K562 (cell line): ENCODE measurements around the gene CAPN2. TPM values are rescaled to one million over a fixed set of nuclear protein-coding genes. Genes with fewer than 3 reads are reported as not detected.

Experiments used
- BCOR ChIP-seq: fragments of 450-650 bp; IDR thresholded peaks from 2 replicates; pipeline ENCODE4 v1.6.1; 2016
- BMI1 ChIP-seq: fragments of 150-350 bp; IDR thresholded peaks from 2 replicates; pipeline ENCODE4 v1.6.1; 2014; ENCODE audit warnings: low read length
- BRD9 ChIP-seq: fragments of 450-650 bp; IDR thresholded peaks from 2 replicates; pipeline ENCODE4 v1.6.1; 2018; ENCODE audit warnings: low read depth; ENCODE audit not compliant: partially characterized antibody
- HNRNPH1 ChIP-seq: fragments of 200-400 bp; formaldehyde crosslinking; optimal IDR thresholded peaks from 2 replicates; pipeline ENCODE3; 2017; ENCODE audit warnings: low read depth, mild to moderate bottlenecking, low read length, moderate library complexity
- IFI16 ChIP-seq: fragments of 250-450 bp; sonication (Bioruptor Pico); IDR thresholded peaks from 2 replicates; pipeline ENCODE4 v2.1.2; 2022; ENCODE audit warnings: mild to moderate bottlenecking, inconsistent platforms
- IRF2 ChIP-seq: sonication (generic); formaldehyde crosslinking; IDR thresholded peaks from 2 replicates; pipeline ENCODE4 v1.8.1; 2022; ENCODE audit warnings: mild to moderate bottlenecking, missing genetic modification reagents
- RBFOX2 ChIP-seq: fragments of 200-400 bp; formaldehyde crosslinking; IDR thresholded peaks from 2 replicates; pipeline ENCODE4 v1.6.1; 2017; ENCODE audit warnings: low read depth, mild to moderate bottlenecking, low read length, moderate library complexity
- ZKSCAN1 ChIP-seq: fragments of 150-350 bp; IDR thresholded peaks from 2 replicates; pipeline ENCODE4 v1.6.1; 2016; ENCODE audit warnings: low read depth, low read length
- ZNF143 ChIP-seq: sonication (generic); formaldehyde crosslinking; IDR thresholded peaks from 2 replicates; pipeline ENCODE4 v1.9.0; 2022; ENCODE audit warnings: mild to moderate bottlenecking, missing genetic modification reagents
- ZNF232 ChIP-seq: sonication (generic); formaldehyde crosslinking; IDR thresholded peaks from 2 replicates; pipeline ENCODE4 v1.8.0; 2022; ENCODE audit warnings: mild to moderate bottlenecking, missing genetic modification reagents
- ZNF347 ChIP-seq: fragments of 450-650 bp; formaldehyde crosslinking; IDR thresholded peaks from 2 replicates; pipeline ENCODE4 v1.4.0; 2020; ENCODE audit warnings: low read depth, mild to moderate bottlenecking, moderate library complexity
- polyA plus RNA-seq, 8 experiments: library from polyadenylated mRNA; depleted of rRNA in 4 of 8; stranded (reverse) in 5 of 8; unstranded in 3 of 8; fragments of >200 nt; fragmentation: Nextera tagmentation in 2 of 8; fragmentation: Illumina TruSeq in 1 of 8; extraction: Ambion mirVana in 2 of 8; extraction: Trizol in 1 of 8; gene quantifications; 2 replicates each; pipeline versions ENCODE4 v1.2.1 to v1.2.3, GENCODE V29; 2011 to 2014; ENCODE audit warnings: inconsistent platforms in 1 of 8, missing spikeins in 1 of 8
- total RNA-seq, 7 experiments: library from RNA; depleted of rRNA in 6 of 7; stranded (reverse); fragments of >200 nt in 6 of 7; fragmentation: Illumina TruSeq in 2 of 7; extraction: Trizol in 2 of 7; gene quantifications; 2 replicates each; pipeline versions ENCODE4 v1.2.1 to v1.2.3, GENCODE V29; 2011 to 2021; ENCODE audit warnings: low replicate concordance in 1 of 7
- TF ChIP-seq, protein P1 (sequence below): sonication (generic); formaldehyde crosslinking; IDR thresholded peaks from 2 replicates; pipeline ENCODE4 v1.8.1; 2023; ENCODE audit warnings: missing genetic modification reagents, mild to moderate bottlenecking, borderline replicate concordance
- TF ChIP-seq, protein P2 (sequence below), 2 experiments: fragments of 450-650 bp; IDR thresholded peaks; 2 replicates each; pipeline ENCODE4 v1.6.1; 2018; ENCODE audit warnings: mild to moderate bottlenecking in 2 of 2, low read depth in 1 of 2; ENCODE audit not compliant: partially characterized antibody in 2 of 2
- TF ChIP-seq, protein P3 (sequence below): fragments of 450-650 bp; conservative IDR thresholded peaks from 2 replicates; pipeline ENCODE4 v1.6.1; 2016; ENCODE audit warnings: missing genetic modification characterization, low read depth, mild to moderate bottlenecking, missing compliant biosample characterization, moderate library complexity

CAPN2 gene
- total and polyA plus RNA-seq, 9 of the 15 experiments (the other 6 are each of a cell fraction or from before 2014, with no cell fraction given) = 24.6 to 157 (median 101) TPM

GRCh38 chr1:223788746-223789415 is 76.5 kb downstream of the CAPN2 start (continued):
- TF ChIP-seq ZKSCAN1 (0 out of 2 replicates have a peak, but pooled peaks have one; percentile 63), IRF2 (no peak), RBFOX2 (no peak; the same call in none of the 2 replicates), BRD9 (peak; percentile 94), BCOR (peak; percentile 77), ZNF232 (CRISPR knock-in tag) (no peak), HNRNPH1 (no peak), BMI1 (no peak), ZNF143 (CRISPR knock-in tag) (no peak), IFI16 (CRISPR knock-in tag) (peak; percentile 84), ZNF347 (no peak)
- TF ChIP-seq, protein P1, sequence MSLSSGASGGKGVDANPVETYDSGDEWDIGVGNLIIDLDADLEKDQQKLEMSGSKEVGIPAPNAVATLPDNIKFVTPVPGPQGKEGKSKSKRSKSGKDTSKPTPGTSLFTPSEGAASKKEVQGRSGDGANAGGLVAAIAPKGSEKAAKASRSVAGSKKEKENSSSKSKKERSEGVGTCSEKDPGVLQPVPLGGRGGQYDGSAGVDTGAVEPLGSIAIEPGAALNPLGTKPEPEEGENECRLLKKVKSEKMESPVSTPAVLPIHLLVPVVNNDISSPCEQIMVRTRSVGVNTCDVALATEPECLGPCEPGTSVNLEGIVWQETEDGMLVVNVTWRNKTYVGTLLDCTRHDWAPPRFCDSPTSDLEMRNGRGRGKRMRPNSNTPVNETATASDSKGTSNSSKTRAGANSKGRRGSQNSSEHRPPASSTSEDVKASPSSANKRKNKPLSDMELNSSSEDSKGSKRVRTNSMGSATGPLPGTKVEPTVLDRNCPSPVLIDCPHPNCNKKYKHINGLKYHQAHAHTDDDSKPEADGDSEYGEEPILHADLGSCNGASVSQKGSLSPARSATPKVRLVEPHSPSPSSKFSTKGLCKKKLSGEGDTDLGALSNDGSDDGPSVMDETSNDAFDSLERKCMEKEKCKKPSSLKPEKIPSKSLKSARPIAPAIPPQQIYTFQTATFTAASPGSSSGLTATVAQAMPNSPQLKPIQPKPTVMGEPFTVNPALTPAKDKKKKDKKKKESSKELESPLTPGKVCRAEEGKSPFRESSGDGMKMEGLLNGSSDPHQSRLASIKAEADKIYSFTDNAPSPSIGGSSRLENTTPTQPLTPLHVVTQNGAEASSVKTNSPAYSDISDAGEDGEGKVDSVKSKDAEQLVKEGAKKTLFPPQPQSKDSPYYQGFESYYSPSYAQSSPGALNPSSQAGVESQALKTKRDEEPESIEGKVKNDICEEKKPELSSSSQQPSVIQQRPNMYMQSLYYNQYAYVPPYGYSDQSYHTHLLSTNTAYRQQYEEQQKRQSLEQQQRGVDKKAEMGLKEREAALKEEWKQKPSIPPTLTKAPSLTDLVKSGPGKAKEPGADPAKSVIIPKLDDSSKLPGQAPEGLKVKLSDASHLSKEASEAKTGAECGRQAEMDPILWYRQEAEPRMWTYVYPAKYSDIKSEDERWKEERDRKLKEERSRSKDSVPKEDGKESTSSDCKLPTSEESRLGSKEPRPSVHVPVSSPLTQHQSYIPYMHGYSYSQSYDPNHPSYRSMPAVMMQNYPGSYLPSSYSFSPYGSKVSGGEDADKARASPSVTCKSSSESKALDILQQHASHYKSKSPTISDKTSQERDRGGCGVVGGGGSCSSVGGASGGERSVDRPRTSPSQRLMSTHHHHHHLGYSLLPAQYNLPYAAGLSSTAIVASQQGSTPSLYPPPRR = no peak
- TF ChIP-seq, protein P2, sequence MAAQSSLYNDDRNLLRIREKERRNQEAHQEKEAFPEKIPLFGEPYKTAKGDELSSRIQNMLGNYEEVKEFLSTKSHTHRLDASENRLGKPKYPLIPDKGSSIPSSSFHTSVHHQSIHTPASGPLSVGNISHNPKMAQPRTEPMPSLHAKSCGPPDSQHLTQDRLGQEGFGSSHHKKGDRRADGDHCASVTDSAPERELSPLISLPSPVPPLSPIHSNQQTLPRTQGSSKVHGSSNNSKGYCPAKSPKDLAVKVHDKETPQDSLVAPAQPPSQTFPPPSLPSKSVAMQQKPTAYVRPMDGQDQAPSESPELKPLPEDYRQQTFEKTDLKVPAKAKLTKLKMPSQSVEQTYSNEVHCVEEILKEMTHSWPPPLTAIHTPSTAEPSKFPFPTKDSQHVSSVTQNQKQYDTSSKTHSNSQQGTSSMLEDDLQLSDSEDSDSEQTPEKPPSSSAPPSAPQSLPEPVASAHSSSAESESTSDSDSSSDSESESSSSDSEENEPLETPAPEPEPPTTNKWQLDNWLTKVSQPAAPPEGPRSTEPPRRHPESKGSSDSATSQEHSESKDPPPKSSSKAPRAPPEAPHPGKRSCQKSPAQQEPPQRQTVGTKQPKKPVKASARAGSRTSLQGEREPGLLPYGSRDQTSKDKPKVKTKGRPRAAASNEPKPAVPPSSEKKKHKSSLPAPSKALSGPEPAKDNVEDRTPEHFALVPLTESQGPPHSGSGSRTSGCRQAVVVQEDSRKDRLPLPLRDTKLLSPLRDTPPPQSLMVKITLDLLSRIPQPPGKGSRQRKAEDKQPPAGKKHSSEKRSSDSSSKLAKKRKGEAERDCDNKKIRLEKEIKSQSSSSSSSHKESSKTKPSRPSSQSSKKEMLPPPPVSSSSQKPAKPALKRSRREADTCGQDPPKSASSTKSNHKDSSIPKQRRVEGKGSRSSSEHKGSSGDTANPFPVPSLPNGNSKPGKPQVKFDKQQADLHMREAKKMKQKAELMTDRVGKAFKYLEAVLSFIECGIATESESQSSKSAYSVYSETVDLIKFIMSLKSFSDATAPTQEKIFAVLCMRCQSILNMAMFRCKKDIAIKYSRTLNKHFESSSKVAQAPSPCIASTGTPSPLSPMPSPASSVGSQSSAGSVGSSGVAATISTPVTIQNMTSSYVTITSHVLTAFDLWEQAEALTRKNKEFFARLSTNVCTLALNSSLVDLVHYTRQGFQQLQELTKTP (IDR thresholded peaks at IDR 0.05; ENCODE audit: low read depth in 1 of 2, partially characterized antibody in 2 of 2) = peak; percentile 61 to 94
- TF ChIP-seq, protein P3, sequence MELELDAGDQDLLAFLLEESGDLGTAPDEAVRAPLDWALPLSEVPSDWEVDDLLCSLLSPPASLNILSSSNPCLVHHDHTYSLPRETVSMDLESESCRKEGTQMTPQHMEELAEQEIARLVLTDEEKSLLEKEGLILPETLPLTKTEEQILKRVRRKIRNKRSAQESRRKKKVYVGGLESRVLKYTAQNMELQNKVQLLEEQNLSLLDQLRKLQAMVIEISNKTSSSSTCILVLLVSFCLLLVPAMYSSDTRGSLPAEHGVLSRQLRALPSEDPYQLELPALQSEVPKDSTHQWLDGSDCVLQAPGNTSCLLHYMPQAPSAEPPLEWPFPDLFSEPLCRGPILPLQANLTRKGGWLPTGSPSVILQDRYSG (tag) = peak; percentile 97
